NB4 (cell line): ENCODE measurements around the gene PTPN2.

Source experiments
- CTCF ChIP-seq: IDR thresholded peaks from one replicate; pipeline ENCODE4 v1.5.1; 2012; ENCODE audit warnings: low read depth, low read length
- MAX ChIP-seq: IDR thresholded peaks from 2 replicates; pipeline ENCODE4 v1.6.1; 2011; ENCODE audit warnings: low read depth, low read length
- POLR2A ChIP-seq: IDR thresholded peaks from 2 replicates; pipeline ENCODE4 v1.6.1; 2011; ENCODE audit warnings: mild to moderate bottlenecking; ENCODE audit not compliant: insufficient read length; ENCODE audit errors: extremely low read depth

GRCh38 chr18:12921178-12921577 is 37.1 kb upstream of the PTPN2 start:
- TF ChIP-seq CTCF (no peak), MAX (no peak), POLR2A (no peak)
